Occipital lobe (tissue), 2 donors: ENCODE results near the gene MT1H. TPM values are rescaled to one million over a fixed set of nuclear protein-coding genes. Genes with fewer than 3 reads are reported as not detected.
"Not testable (repeated sequence)": the region's sequence is repeated elsewhere in the genome, so short reads cannot be mapped to it uniquely, and the experiment has no call there.

Experiments used
- DNase-seq: peaks from one replicate; lab custom pipeline; 2025; lab: John Stamatoyannopoulos, UW
- total RNA-seq: library from RNA; depleted of rRNA; stranded (reverse); fragments of >200 nt; gene quantifications from one replicate; pipeline ENCODE4 v1.2.3, GENCODE V29; 2014

Gene MT1H
- total RNA-seq, 1 donor from 2014 or later = not detected

GRCh38 chr16:56717532-56717931 is 47.9 kb downstream of the MT1H start:
- not testable (repeated sequence) for DNase-seq

Other genes starting within 250 kb of the MT1H start
- 266 TPM for gene AMFR, start 244.3 kb upstream of the MT1H start, total RNA-seq
- gene NUDT21, start 218.5 kb upstream of the MT1H start, total RNA-seq = 287 TPM
- gene OGFOD1, start 218.3 kb upstream of the MT1H start, total RNA-seq = 42.9 TPM
- gene BBS2, start 149.8 kb upstream of the MT1H start, total RNA-seq = 124 TPM
- not detected for gene MT4, start 104.7 kb upstream of the MT1H start, total RNA-seq
- 8.6 TPM for gene MT3, start 80.3 kb upstream of the MT1H start, total RNA-seq
- gene MT2A, start 61.2 kb upstream of the MT1H start, total RNA-seq = 2.3 TPM
- 12.8 TPM for gene MT1E, start 44.0 kb upstream of the MT1H start, total RNA-seq
- gene MT1M, start 37.2 kb upstream of the MT1H start, total RNA-seq = 1.4 TPM
- not detected for gene MT1A, start 31.1 kb upstream of the MT1H start, total RNA-seq
- gene MT1B, start 17.9 kb upstream of the MT1H start, total RNA-seq = not detected
- gene MT1F, start 11.9 kb upstream of the MT1H start, total RNA-seq = 2.5 TPM
- not detected for gene MT1G, start 1.7 kb upstream of the MT1H start, total RNA-seq
- 14.5 TPM for gene MT1X, start 12.7 kb downstream of the MT1H start, total RNA-seq
- gene NUP93, start 60.3 kb downstream of the MT1H start, total RNA-seq = 207 TPM
- gene SLC12A3, start 195.4 kb downstream of the MT1H start, total RNA-seq = not detected